Upper lobe of left lung (tissue), 4 donors: ENCODE data around the gene SLC50A1.

Experiments
- CTCF ChIP-seq, 6 experiments: fragments of 450-650 bp in 4 of 6; fragments of 200-600 bp in 2 of 6; sonication (generic) in 2 of 6; IDR thresholded peaks; one replicate each; pipeline ENCODE4 v1.5.1; 2016 to 2019; ENCODE audit warnings: antibody characterized with exemption in 6 of 6
- POLR2A ChIP-seq, 4 donors: fragments of 450-650 bp; IDR thresholded peaks; one replicate each; pipeline ENCODE4 v1.5.1; 2016 to 2017; ENCODE audit warnings: antibody characterized with exemption in 4 of 4, mild to moderate bottlenecking in 2 of 4

- TF ChIP-seq CTCF (IDR thresholded peaks at IDR 0.05), result no peak
- no peak for TF ChIP-seq POLR2A (IDR thresholded peaks at IDR 0.05)
These were observed 33.0 kb downstream of the SLC50A1 start for GRCh38 chr1:155168456-155169210.
